Dedifferentiated amniotic fluid mesenchymal stem cell (primary cell): ENCODE measurements around the gene PREP.

ENCODE experiments used
- DNase-seq: peaks from one replicate; pipeline ENCODE4 v3.0.0-alpha.2; 2016; ENCODE audit errors: extremely low spot score

The PREP gene

DNA sequence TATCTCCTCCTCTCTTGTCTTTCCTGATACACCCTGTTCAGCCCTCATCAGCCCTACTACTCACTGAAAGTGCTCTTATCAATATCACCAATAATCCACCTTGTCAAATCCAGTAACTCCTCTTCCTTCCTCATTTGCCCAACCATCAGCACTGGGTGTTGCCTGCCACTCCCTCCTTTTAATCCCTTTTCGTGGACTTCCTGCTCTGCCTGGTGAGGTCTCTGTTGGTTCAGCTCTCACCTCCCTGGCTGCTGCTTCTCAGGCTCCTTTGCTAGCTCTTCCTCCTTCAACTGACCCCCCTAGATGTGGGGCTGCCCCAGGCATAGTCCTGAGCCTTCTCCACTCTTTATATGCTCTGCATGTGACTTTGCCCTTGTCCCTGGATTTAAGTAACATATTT is 92.5 kb downstream of the PREP start:
- DNase-seq, result no peak

DNA sequence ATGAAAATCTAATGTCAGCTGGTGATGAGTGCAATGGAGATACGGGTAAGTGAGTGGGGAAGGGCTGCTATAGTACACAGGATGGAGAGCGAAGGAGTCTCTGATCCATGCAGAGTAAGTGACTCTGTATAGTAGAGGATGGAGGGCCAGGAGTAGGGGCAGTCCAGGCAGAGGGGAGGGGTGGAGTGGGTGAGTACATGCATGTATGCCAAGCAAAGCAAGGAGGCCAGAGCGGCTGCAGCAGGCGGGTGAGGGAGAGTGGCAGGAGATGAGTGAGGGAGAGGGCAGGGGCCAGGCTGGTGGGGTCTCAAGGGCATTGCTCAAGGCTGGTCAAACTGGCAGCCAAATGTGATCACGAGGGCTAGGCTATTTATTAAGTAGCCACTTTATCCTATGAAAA is 94.0 kb downstream of the PREP start:
- no peak for DNase-seq

DNA sequence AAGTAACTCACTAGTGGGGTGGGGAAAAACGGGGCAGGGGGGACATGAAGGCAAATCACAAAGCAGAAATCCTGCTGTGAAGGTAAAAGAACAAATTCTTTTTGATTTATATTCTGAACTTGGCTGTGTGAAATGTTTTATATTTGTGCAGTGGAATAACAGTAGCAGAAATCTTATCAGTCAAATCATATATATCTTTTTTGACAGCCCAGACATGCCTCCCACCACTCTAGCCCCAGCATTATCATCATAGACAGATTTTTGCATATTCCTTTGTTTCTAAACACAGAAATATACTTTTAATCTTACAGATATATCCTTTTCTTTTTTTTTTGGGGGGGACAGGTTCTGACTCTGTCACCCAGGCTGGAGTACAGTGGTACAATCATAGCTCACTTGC is 97.4 kb downstream of the PREP start:
- DNase-seq, result no peak

DNA sequence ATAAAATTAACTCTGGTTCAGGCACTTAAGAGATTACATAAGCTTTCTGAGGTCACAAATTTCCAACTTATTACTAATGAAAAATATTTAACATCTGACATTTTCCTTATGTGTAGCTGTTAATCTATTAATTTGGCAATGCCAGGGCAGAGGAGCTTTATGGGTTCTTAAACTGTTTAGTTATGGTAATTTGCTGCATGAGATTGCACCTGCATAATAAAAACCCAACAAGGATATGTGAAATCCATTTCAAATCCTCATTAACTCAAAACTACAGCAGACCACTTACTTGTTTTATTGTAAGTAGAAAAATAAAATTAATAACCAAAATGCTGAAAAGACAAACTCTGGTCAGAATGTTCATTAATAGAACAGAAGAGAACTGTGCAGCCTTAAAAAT is 98.1 kb downstream of the PREP start:
- DNase-seq, result no peak

DNA sequence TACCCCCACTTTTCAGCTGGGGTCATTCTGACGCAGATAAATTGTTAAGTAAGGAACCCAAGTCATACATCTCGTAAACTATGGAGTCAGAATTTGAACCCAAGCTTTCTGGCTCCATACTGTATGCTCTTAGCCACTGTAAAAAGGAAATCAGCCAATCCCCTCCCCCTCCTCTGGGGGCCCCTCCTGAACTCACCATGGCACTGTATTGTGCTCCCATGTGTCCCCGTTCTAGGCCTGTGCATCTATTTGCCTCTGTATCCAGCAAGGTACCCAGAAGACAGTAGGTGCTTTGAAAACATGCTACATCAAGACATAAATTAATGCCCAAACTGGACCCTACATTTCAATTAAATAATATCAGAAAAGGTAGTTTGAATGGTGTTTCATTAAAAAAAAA is 98.5 kb downstream of the PREP start:
- no peak for DNase-seq

DNA sequence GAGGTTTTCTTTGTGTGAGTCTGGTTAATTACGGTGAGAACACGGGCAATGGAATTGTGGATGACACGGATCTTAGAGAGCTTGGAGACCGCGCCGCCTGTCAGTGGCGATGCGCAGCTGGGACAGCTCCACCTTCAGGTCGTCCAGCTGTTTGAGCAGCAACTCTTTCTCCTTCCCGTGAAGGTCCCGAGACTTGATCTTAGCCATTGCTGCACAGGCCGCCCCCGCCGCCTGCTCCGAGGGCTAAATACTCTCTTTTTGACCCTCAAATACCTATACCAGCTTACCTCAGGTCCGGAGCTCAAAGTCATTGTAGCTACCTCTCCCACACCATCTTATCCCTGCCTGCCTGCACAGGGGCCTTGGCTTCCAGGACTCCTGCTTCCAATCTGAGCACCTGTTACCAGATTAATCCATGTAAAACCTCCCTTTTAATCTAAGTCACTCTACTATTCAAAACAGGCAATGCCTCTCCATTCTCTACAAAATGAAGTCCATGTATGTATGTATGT is 100.2 kb downstream of the PREP start:
- no peak for DNase-seq

DNA sequence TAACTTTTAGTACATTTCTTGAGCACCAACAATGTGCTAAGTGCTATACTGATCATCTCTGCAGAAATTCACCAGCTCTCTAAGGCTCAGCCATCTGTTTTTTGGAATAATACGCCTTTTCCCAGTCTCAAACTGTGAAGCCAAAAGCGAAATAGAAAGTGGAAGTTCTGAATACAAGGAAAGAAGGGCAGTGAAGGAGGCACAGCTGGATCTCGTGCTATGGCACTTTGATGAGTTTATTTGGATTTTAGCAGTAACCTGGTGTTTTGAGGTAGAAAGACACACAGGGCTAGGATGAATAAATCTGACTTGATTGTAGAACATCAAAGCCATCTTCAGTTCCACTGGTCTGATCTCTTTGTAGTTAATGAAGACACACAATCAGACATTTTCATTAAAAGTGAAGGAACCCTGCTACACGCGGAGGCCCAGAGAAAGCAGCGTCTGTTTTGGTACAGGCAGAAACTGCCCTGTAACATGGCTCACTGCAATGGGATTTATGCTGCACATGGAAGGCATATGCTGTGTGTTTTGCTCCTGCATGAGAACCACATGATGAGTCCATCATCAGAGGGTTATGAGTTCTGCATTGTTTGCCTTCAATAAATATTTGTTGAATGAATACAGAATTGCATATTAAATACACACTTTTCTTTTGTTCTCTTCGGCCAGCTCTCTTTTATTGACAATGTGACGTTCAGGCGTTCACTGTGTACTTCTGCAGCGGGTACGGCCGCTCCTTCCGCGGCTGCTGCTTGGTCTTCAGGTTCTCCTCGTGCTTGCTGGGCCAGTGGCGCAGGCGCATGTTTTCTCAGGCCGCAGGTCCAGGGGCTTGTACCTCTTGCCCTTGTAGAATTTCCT is 100.9 kb downstream of the PREP start:
- no peak for DNase-seq

DNA sequence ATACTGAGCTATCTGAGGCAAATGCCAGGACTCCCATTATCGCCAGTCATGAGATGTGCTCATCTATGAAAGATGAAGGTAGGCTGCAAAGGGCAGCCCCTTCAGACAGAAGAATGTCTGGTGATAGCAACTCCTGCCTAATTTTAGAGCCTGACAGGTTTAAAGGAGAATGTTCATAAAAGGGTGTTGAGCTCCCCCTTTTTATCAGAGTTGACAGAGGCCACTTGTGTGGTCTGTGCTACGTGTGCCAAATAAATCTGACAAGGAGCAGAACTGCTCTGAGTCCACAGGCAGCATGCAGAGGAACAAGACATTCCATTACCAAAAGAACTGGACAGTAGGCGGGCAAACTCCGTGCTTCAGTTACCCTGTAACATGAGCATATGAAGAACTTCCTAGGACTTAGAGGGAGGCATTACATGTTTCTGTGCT is 101.8 kb downstream of the PREP start:
- DNase-seq, result no peak

DNA sequence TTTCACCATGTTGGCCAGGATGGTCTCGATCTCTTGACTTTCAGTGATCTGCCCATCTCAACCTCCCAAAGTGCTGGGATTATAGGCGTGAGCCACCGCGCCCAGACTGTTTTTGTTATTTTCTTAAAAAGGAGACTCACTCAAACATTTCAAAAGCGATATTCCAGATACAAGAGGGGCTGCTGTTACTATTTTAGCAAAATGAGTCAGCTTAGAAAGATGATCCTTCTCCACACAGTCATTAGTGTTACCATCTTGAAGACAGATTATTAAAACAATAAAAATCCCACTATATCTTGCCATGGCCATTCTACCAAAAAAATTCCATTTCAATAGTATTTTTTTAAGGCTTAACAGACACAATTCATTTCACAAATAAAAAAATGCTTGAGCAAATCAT is 102.8 kb downstream of the PREP start:
- DNase-seq, result no peak

DNA sequence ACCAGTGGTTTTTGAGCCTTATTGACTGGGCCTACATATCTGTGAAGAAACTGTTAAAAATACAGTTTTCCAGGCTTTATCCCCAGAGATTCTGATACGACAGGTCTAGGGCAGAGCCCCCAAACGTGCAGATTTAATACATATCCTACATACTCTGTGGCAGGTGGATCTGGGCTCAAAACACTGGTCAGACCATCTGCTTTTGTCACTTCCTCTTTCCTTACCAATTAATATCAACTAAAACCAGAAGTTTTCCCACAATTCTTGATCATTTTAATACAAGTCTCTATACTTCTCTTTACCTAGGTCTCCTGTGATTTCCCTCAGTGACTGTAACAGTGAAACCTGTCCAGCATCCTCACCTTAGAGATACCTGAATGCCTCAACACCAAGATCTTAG is 108.8 kb downstream of the PREP start:
- DNase-seq, result no peak

DNA sequence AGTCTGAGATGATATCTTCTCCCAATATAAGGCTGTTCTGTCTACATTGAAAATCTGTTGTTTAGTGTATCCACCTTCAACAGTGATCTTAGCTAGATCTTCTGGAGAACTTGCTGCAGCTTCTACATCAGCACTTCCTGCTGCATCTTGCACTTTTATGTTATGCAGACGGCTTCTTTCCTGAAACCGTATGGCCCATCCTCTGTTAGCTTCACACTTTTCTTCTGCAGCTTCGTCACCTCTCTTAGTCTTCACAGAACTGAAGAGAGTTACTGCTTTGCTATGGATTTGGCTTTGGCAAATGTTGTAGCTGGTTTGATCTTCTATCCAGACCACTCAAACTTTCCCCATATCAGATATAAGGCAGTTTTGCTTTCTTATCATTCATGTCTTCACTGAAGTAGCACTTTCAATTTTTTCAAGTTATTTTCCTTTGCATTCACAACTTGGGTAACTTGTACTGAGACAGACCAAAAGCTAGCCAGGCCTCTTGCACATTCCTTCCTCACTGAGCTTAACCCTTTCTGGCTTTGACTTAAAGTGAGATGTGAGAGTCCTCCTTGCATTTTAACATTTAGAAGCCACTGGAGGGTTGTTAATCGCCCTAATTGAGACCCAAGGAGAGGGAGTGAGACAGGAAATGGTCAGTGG is 110.1 kb downstream of the PREP start:
- no peak for DNase-seq

DNA sequence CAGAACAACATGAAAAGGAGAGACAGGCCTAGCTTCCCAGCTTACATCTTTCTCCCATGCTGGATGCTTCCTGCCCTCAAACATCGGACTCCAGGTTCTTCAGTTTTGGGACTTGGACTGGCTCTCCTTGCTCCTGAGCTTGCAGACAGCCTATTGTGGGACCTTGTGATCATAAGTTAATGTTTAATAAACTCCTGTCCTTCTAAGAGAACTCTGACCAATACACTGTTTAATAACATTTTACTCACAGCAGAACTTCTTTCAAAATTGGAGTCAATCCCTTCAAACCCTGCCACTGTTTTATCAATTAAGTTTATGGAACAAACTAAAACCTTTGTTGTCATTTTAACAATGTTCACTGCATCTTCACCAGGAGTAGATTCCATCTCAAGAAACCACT is 111.4 kb downstream of the PREP start:
- DNase-seq, result no peak

DNA sequence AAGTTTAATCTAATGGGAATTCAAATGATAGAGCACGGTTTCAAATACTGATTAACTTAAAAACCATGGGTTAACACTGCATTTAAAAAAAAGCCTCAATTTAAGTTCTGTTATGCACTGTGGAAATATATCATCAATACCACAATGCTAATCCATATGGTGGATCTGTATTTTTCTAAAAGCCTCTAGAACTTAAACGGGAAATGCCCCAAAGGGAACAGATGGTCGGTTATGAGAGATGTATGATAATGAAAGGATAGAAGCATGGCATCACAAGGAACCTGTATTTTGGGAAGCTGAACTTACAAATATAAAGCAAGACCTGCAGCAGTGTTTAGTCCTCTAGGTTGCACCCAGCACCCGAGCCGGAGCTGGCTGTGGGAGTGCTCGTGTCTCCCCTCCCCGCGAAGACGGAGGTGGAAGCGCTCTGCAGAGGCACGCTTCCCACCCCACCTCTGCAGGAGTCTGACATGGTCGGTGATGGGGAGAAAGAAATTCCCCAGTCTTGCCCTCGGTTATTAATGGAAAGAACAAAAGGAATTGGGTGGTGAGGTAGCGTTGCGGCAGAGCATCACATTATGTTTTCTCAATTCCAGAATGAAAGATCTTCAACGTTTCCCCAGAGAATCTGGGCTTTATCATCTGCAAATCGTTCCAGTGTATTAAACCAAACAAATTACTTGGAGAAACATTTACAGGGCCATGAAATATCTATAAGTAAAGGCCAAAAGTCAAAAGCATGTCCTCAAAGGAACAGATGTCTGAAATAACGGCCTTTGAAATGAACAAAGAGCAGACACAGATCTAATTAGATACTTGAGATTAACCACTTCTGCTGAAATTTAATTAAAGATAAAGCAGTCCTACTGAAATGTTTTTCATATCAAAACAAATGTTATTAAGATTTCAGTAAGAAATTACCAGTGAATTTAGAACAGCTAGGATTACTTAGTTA is 120.0 kb downstream of the PREP start:
- DNase-seq, result no peak

DNA sequence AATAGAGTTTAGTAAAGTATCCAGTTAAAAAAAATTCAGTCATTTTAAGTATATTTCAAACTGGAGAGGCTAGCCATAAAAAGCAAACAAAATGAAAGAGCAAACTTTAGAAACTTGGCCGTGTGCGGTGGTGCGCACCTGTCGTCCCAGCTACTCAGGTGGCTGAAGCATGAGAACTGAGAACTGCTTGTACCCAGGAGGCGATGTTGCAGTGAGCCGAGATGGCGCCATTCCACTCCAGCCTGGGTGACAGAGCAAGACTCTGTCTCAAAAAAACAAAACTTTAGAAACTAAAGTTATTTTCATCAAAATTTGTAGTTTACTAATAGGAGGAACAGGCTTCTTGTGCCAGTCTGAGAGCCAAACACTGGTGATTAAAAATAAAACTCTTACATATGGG is 122.8 kb downstream of the PREP start:
- no peak for DNase-seq

DNA sequence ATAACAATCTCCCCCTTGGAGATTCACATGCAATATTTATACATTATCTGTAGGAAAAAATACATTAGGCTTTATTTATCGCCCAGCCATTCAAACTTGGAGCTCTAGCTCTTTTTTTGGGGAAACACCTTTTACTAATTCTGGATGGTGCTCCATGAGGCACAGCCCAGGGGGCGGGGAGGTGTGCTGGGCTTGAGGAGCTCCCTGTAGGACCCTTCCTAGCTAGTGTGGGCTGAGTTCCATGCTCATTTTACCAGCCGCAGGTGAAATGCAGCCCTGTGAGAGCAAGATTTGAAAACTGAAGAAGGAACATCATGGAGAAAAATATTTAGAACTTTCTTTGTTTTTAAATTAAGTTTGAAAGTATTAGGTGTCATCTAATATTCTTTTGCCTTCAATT is 123.4 kb downstream of the PREP start:
- no peak for DNase-seq

DNA sequence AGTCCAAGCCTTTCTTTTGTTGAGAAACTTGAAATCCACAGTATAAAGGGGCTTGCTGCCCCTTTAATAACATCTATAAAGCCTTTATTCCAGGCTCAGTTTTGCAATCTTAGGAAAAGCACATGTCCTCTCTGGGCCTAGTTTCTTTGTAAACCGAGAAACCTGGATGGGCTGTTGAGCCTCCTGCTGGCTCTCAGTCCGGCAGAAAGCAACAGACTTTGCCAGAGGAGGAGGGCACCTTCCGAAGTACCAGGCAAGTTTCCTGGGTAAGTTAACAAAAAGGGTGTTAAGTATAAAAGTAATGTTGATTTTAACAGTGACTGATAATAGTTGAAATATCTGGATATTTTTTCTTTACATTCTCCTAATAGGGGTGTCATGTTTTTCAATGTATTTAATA is 124.1 kb downstream of the PREP start:
- DNase-seq, result no peak

DNA sequence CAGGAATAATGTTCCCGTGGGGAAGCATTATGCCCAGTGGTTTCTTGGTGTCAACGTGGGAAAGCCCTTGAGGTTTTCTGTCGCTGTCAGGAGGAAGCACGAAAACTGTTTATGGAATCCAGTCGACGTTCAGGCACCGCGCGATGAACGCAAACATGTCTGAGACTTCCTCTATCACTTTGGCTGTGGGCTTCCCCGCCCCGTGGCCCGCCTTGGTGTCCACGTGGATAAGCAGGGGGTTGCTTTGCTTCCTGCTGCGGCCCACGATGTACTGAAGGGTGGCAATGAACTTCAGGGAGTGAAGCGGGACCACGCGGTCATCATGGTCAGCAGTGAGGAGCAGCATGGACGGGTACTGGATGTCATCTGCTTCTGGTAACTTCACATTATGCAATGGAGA is 124.8 kb downstream of the PREP start:
- DNase-seq, result no peak

DNA sequence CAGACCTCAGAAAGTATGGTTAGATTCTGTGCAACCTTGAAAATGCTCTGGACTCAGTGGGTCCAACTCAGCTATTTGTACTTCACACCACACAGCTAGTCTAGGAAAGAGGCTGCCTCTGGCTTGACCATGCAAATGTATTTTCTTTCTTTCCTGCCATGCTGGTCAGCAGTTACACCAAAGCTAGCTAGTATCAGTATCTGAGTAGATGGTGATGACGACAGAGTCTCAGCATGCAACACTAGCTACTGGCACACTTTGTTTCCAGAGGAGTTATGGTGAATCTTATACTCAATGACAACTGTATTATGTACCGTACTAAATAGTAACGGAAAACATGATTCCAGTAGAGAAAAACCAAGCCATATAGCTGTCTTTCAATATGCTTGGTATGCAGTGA is 126.5 kb downstream of the PREP start:
- no peak for DNase-seq

DNA sequence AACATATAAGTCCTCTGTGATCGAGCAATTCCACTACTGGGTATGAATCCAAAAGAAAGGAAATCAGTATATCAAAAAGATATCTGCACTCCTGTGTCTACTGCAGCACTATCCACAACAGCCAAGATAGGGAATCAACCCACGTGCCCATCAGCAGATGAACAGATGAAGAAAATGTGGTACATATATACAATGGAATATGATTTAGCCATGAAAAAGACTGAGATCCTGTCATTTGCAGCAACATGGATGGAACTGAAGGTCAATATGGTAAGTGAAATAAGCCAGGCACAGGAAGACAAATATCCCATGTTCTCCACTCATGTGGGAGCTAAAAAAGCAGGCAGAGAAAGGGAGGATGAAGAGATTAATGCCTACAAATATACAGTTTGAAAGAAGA is 127.3 kb downstream of the PREP start:
- no peak for DNase-seq

DNA sequence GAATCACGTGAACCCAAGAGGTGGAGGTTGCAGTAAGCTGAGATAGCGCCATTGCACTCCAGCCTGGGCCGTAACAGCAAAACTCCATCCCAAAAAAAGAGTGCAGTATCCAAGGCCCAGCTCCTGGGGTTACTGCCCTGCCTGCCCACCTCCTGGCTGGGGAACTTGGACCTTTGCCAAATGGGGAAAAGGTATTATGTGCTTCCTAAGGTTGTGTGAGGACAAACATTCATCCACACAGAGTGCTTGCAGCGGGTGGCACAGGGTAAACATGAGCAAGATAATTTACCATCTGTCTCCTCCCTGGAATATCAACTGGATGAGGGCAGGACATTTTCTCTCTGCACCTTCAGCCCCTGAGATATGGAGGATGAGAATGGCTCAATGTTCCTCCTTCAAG is 128.2 kb downstream of the PREP start:
- DNase-seq, result no peak

DNA sequence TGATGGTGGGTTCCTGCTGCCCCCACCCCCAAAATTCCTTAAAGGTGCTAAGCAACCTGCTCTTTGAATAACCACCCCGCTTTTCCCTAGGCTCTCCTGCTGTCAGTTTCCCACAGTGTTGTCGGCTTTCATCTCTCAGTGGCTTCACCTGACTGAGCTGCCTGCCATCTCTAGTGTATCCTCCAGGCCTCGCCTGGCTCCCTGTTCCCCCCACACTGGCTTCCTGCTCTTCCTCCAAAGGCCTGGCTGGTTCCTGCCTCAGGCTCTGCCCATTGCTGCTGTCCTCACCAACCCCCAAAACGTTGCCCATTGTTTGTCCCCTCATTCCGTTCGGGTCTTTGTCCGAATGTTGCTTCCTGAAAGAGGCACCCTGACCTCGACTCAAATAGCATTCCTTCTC is 129.3 kb downstream of the PREP start:
- DNase-seq, result no peak

DNA sequence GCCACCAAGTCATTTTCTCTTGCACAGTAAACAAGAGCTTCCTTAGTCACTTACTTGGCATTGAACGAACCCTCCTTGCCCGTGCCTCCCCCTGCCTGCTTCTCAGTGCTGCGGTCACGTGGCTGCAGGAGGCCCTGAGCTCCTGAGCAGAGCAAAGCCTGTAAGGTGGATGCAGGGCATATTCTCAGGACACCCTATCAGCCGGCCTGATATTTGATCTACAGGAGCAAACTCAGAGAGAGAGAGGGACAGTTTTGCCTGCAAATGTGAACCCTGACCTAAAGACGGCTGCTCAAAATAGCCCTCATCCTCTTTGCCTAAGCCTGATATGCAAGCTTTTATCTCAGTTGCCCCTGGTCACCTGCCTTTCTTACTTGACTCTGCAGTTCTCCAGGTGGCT is 130.1 kb downstream of the PREP start:
- DNase-seq, result no peak
